ENCODE results near the gene VTI1A.
A peak's percentile ranks its signal among the peaks of the same experiment; 100 is the strongest.

GRCh38 chr10:112565434-112566053, 118.5 kb downstream of the VTI1A start:
- TF ChIP-seq CTCF (IDR thresholded peaks at IDR 0.05) (peak; percentile 78), RAD21 (IDR thresholded peaks at IDR 0.05; ENCODE audit: low read length) (peak; percentile 96), REST (IDR thresholded peaks at IDR 0.05; ENCODE audit: low read depth, low read length) (no peak), ELF1 (IDR thresholded peaks at IDR 0.05) (no peak), EP300 (IDR thresholded peaks at IDR 0.05; ENCODE audit: borderline replicate concordance in 1 of 2, low read depth in 1 of 2, low read length in 1 of 2) (no peak), MAX (IDR thresholded peaks at IDR 0.05; ENCODE audit: low read depth) (no peak), RCOR1 (IDR thresholded peaks at IDR 0.05; ENCODE audit: low read length) (no peak), POLR2AphosphoS5 (IDR thresholded peaks at IDR 0.05; ENCODE audit: low read depth, low read length) (no peak), EZH2phosphoT487 (IDR thresholded peaks at IDR 0.05; ENCODE audit: borderline replicate concordance, low read depth) (no peak), TEAD4 (IDR thresholded peaks at IDR 0.05; ENCODE audit: borderline replicate concordance, insufficient read depth) (no peak), TCF12 (IDR thresholded peaks at IDR 0.05) (no peak)
